GM18951 (cell line): ENCODE measurements around the gene CPXM1.
"Not testable (repeated sequence)": the region's sequence is repeated elsewhere in the genome, so short reads cannot be mapped to it uniquely, and the experiment has no call there.

Experiments used
- POLR2A ChIP-seq: IDR thresholded peaks from 4 replicates; pipeline ENCODE4 v1.6.1; 2011; ENCODE audit warnings: mild to moderate bottlenecking; ENCODE audit not compliant: insufficient read length, insufficient read depth; ENCODE audit errors: extremely low read depth
- in situ Hi-C: fragments of 300-500 bp; cut with MboI; formaldehyde crosslinking; loops from one replicate; pipeline ENCODE4 v1.12.0; 2022; ENCODE audit warnings: low sequenced_read_pairs, mixed read lengths, inconsistent platforms; ENCODE audit not compliant: unreplicated experiment

CPXM1 gene

DNA sequence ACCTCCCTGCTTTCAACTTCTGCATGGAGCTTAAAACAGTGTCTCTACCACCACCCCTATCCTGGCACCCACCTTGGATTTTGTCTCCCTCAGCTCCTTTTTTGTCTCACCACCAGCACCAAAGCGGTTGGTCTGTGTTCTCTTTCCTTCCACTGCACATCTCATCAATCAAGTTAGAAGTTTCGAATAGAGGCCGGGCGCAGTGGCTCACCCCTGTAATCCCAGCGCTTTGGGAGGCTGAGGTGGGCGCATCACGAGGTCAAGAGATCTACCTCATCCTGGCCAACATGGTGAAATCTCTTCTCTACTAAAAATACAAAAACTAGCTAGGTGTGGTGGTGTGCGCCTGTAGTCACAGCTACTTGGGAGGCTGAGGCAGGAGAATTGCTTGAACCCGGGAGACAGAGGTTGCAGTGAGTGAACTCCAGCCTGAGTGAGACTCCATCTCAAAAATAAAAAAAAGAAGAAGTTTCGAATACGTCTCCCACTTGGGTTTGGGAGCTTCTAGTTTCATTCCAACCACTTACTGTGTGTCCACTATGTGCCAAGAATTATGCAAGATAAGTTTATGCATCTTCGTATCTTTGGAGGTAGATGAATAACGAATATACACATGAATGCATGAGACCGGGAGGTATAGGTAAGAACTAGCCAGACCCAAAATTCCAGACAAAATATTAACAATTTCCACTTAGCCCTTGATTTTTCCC lies 34.1 kb upstream of the CPXM1 start:
- TF ChIP-seq POLR2A = no peak
- in situ Hi-C loops = no loop called here

DNA sequence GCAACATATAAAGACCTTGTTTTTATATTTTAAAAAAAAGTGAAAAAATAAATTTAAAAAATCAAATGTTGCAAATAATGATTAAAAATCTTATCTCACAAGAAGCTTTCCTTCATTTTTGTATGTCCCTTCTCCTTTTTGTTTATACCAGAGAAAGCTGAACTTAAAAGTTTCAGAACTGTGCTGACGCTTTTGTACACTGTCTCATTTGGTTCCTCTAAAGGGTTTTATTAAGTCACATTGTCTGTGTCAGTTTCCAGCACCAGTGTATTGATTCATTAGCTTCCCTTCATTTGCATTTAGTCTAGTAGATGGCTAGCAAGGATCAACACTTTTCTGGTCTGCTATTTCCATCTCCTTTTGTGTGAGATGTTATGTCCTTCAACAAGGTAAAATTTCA lies 33.3 kb upstream of the CPXM1 start:
- in situ Hi-C loops = no loop called here

GRCh38 chr20:2831206-2831605 lies 30.8 kb upstream of the CPXM1 start:
- in situ Hi-C loops = not testable (repeated sequence)

More for the DNA sequence above, 33.3 kb upstream of the CPXM1 start:
- TF ChIP-seq POLR2A = no peak

DNA sequence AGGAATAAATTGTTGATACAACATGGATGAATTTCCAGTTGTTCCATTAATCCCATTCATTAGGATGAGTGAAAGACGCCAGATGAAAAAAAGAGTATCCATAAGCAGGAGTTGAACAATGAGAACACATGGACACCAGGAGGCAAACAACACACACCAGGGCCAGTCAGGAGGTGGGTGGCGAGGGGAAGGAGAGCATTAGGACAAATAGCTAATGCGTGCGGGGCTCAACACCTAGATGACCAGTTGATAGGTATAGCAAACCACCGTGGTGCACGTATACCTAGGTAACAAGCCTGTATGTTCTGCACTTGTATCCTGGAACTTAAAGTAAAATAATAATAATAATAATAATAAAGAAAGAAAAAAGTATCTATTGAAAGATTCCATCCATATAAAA lies 28.9 kb upstream of the CPXM1 start:
- in situ Hi-C loops = no loop called here
- TF ChIP-seq POLR2A = no peak

GRCh38 chr20:2826655-2827054 lies 26.2 kb upstream of the CPXM1 start:
- no peak for TF ChIP-seq POLR2A
- in situ Hi-C loops = no loop called here

DNA sequence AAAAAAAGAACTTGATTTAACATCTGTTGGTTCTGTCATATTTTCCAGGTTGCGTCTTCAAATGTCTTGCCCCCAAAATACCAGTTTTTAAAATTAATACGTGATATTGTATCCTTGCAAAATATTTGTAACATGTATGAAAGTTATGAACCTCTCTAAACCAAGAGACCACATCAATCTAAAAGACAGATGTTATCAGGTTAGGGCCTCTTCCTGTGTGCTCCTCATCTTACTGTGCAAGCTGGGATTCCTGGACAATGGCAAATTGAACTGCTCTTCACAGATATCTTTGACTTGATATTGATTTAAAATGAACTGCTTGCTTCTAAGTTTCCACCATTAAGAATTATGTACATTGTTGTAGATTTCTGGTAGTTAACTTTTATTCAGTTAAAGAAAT lies 25.3 kb upstream of the CPXM1 start:
- TF ChIP-seq POLR2A = no peak
- in situ Hi-C loops = no loop called here

DNA sequence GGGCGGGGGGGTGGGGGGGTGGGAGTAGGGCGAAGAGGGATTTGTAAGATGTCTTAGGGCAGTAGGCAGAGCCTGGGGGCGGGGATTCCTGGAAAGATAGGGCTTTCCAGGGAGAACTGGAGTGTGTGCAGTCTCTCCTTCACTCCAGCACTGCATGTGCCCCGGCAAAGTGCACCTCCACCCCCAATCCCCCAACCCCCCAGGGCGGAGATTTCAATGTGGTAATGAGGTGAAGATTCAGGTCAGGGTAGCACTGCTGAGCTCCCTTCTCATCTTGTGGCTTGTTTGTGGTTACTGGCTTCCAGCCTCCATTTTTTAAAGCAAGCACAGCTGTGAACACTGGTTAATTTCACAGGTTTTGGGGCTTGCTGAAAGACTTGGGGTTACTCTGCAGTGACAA lies 21.6 kb upstream of the CPXM1 start:
- in situ Hi-C loops = no loop called here
- no peak for TF ChIP-seq POLR2A

DNA sequence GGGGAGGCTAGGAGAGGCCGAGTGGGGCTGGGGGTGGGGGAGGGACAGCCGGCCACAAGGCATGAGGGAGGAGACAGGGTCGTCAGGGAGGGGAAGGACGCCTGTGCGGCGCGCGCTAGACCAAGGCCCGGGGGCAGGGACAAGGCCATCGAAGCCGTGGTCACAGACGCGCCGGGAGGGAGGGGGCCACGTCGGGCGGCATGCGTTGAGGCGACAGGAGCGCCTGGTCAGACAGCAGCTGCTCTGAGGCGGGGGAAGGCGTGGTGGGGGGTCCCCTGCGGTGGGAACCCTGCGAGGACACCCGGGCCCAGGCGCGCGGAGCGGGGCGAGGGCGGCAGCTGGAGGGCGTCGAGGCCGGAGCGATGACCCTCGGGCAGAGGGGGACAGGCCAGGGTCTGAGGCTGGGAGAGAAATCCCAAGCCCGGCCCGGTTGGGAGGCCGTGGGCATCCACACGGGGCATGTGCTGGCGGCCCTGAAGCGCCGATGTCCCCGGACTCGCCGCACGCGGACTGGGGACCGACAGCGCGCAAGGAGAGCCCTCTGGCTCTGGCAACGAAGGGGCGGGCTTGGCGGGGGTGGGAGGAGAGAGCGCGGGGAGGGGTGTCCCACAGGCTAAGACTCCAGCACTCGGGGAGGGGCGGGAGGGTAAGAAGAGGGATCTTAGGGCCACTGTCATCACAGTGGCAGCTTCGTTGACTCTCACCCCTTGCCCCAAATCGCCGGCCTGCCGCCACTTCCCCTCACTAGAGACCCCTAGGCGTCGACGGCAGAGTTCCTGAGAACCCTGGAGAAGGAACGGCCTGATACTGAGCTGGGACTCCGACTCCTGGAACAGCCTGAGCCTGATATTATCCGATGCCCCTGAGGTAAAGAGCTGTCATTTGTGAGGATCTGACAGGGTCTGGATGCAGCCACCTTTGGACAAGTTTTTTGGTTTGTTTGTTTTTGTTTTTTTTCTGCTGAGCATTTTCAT lies 20.8 kb upstream of the CPXM1 start:
- in situ Hi-C loops = no loop called here
- no peak for TF ChIP-seq POLR2A

DNA sequence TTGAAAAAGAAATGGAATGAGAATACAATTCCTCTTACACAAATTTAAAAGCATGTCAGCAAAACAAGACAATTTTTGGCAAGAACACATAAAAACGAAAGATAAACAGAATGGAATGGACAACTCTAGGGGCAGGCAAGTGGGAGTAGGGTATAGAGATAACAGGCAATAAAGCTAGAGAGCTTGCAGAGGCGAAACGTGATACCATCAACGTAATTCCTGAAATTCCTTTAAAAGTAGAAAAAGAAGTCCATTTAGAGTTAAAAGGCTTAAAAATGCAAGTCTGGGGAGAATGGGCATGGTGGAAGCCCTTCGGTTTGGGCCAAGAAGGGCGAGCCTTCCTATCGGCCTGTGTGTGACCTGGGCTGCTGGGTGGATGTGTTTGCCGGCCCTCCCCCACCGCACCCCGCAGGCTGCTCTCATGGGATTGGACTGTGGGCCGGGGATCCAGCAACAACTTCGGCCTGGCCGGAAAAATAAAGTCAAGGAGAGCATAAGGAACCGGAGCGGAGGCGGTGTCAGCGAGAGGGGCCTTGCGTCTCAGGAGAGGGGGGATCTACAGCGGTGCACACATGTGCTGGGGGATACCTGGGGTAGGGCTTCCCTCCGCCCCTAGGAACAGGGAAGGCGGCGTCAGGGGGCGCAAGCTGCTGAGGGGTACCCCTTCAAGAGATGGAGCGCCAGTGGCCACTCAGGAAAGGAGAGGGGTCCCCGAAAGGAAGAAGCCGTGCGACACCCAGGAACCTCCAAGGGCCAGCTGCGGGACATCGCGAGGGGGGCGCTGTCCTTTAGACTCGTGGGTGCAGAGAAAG lies 19.9 kb upstream of the CPXM1 start:
- no peak for TF ChIP-seq POLR2A
- in situ Hi-C loops = no loop called here

GRCh38 chr20:2817891-2818595 lies 17.6 kb upstream of the CPXM1 start:
- in situ Hi-C loops = no loop called here
- TF ChIP-seq POLR2A = no peak

DNA sequence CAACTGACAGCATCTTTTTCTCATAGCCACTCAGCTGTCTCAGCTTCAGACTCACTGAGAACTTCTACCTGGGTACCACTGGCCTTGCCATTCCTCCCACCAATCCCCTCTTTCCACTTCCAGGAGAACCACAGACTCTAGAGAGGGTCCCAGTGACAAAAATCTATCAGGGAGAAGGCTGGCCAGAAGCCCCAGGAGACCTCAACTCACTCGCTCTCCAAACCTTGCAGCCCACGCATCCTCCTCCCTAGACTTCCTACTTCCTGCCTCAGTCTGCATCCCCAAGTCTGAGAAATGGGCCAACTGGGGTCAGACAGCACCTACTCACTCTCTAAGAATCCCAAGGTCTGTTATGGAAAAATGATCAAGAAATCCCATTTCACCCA lies 16.9 kb upstream of the CPXM1 start:
- in situ Hi-C loops = no loop called here
- no peak for TF ChIP-seq POLR2A

DNA sequence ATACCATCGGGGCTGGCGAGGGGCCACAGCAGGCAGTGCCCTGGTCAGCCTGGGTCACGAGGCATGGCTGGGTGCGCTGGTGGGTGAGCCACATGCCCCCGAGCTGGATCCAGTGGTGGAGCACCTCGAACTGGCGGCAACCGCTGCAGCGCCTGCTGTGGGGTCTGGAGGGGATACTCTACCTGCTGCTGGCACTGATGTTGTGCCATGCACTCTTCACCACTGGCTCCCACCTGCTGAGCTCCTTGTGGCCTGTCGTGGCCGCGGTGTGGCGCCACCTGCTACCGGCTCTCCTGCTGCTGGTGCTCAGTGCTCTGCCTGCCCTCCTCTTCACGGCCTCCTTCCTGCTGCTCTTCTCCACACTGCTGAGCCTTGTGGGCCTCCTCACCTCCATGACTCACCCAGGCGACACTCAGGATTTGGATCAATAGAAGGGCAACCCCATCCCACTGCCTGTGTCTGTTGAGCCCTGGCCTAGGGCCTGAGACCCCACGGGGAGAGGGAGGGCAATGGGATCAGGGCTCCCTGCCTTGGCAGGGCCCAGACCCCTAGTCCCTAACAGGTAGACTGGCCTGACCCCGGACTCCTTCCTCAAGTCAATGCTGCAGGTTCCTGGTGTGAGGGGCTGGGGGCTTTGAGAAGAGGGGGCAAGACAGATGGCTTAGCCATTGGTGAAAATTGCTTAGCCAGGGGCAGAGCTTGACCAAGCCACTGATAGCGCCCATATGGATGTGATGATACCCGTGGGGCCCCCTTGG lies 16.3 kb upstream of the CPXM1 start:
- in situ Hi-C loops = no loop called here
- no peak for TF ChIP-seq POLR2A
